HepG2 (cell line): ENCODE results near the gene SSTR5. TPM values are rescaled to one million over a fixed set of nuclear protein-coding genes. Genes with fewer than 3 reads are reported as not detected.

Experiments used
- MIER2 ChIP-seq: IDR thresholded peaks from 2 replicates; pipeline ENCODE4 v1.6.1; 2016; ENCODE audit warnings: missing biosample characterization, missing genetic modification reagents
- RBM22 ChIP-seq: fragments of 200-400 bp; formaldehyde crosslinking; optimal IDR thresholded peaks from 2 replicates; pipeline ENCODE3; 2017; ENCODE audit warnings: mild to moderate bottlenecking, low read length, moderate library complexity
- SATB2 ChIP-seq: sonication (generic); formaldehyde crosslinking; IDR thresholded peaks from 2 replicates; pipeline ENCODE4 v1.5.0; 2020; ENCODE audit warnings: missing genetic modification reagents
- SCMH1 ChIP-seq: sonication (generic); formaldehyde crosslinking; IDR thresholded peaks from 2 replicates; pipeline ENCODE4 v1.9.0; 2021; ENCODE audit warnings: missing genetic modification reagents, mild to moderate bottlenecking, borderline replicate concordance
- ZNF20 ChIP-seq: sonication (generic); formaldehyde crosslinking; IDR thresholded peaks from 2 replicates; pipeline ENCODE4 v1.4.0; 2020; ENCODE audit warnings: mild to moderate bottlenecking, moderate library complexity, missing genetic modification reagents
- ZNF33B ChIP-seq: sonication (generic); formaldehyde crosslinking; IDR thresholded peaks from 2 replicates; pipeline ENCODE4 v1.5.1; 2020; ENCODE audit warnings: mild to moderate bottlenecking, missing genetic modification reagents
- ZNF44 ChIP-seq: sonication (generic); formaldehyde crosslinking; IDR thresholded peaks from 2 replicates; pipeline ENCODE4 v1.5.1; 2020; ENCODE audit warnings: mild to moderate bottlenecking, missing genetic modification reagents
- ZNF451 ChIP-seq: sonication (generic); formaldehyde crosslinking; IDR thresholded peaks from 2 replicates; pipeline ENCODE4 v1.5.0; 2020; ENCODE audit warnings: mild to moderate bottlenecking, missing genetic modification reagents
- polyA plus RNA-seq, 8 experiments: library from polyadenylated mRNA; depleted of rRNA in 3 of 8; stranded (reverse) in 7 of 8; unstranded in 1 of 8; fragments of >200 nt; fragmentation: Illumina TruSeq in 4 of 8; extraction: Trizol in 4 of 8; gene quantifications; 2 replicates each; pipeline versions ENCODE4 v1.2.1 to v1.2.3, GENCODE V29; 2011 to 2016; ENCODE audit warnings: low read depth in 4 of 8, missing spikeins in 1 of 8, mixed read lengths in 1 of 8; ENCODE audit not compliant: insufficient read depth in 1 of 8
- total RNA-seq, 5 experiments: library from RNA; depleted of rRNA; stranded (reverse); fragments of >200 nt; fragmentation: Illumina TruSeq; extraction: Trizol; gene quantifications; 2 replicates each; pipeline ENCODE4 v1.2.3, GENCODE V29; 2016; ENCODE audit warnings: low read depth in 1 of 5
- TF ChIP-seq, protein P1 (sequence below): sonication (generic); formaldehyde crosslinking; IDR thresholded peaks from 2 replicates; pipeline ENCODE4 v1.4.0; 2020; ENCODE audit warnings: low read depth, mild to moderate bottlenecking, missing genetic modification reagents
- TF ChIP-seq, protein P2 (sequence below): sonication (generic); formaldehyde crosslinking; IDR thresholded peaks from 2 replicates; pipeline ENCODE4 v1.5.1; 2020; ENCODE audit warnings: missing genetic modification reagents, mild to moderate bottlenecking, borderline replicate concordance
- TF ChIP-seq, protein P3 (sequence below): sonication (generic); formaldehyde crosslinking; IDR thresholded peaks from 2 replicates; pipeline ENCODE4 v1.8.0; 2022; ENCODE audit warnings: missing genetic modification reagents, mild to moderate bottlenecking, inconsistent platforms, borderline replicate concordance

The SSTR5 gene
- total and polyA plus RNA-seq, 2 of the 13 experiments (the other 11 are each of a cell fraction or from before 2014, with no cell fraction given): 0.20 to 0.49 TPM

DNA sequence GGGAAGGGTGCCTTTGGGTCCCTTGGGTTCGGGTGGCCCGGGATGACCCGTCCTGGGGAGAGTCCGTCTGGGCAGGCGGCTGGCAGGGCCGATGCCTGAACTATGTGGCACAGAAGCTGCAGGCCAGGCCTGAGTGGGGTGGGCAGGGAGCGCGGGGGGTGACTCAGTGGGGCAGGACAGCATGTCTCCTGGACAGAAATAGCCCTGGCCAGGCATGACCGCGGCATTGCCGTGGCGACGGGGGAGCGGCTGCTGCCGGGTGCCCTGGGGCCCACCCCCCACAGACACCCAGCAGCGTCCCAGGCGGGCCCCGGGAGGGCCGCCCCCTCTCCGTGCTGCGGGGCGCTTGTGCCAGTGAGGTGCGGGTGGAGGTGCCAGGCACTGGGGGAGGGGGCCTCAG lies 25.3 kb downstream of the SSTR5 start (continued):
- TF ChIP-seq ZNF33B (CRISPR knock-in tag): no peak
- TF ChIP-seq SATB2: no peak
- TF ChIP-seq ZNF44 (CRISPR knock-in tag): no peak
- no peak for TF ChIP-seq MIER2 (CRISPR knock-in tag)
- TF ChIP-seq, protein P1, sequence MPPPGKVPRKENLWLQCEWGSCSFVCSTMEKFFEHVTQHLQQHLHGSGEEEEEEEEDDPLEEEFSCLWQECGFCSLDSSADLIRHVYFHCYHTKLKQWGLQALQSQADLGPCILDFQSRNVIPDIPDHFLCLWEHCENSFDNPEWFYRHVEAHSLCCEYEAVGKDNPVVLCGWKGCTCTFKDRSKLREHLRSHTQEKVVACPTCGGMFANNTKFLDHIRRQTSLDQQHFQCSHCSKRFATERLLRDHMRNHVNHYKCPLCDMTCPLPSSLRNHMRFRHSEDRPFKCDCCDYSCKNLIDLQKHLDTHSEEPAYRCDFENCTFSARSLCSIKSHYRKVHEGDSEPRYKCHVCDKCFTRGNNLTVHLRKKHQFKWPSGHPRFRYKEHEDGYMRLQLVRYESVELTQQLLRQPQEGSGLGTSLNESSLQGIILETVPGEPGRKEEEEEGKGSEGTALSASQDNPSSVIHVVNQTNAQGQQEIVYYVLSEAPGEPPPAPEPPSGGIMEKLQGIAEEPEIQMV (CRISPR knock-in tag): no peak
- TF ChIP-seq RBM22: no peak
- TF ChIP-seq ZNF451 (CRISPR knock-in tag): no peak
- no peak for TF ChIP-seq ZNF20
- no peak for TF ChIP-seq SCMH1 (CRISPR knock-in tag)
- TF ChIP-seq, protein P2, sequence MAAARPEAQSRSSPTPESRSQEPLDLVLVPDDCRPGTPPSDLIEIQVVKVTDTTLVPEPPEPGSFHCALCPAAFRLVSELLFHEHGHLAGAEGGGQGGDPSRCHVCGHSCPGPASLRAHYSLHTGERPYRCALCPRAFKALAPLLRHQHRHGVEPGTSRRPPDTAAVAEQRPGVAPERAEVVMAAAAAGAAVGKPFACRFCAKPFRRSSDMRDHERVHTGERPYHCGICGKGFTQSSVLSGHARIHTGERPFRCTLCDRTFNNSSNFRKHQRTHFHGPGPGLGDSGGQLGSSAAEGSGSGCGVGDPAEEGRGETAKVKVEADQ: no peak
- TF ChIP-seq, protein P3, sequence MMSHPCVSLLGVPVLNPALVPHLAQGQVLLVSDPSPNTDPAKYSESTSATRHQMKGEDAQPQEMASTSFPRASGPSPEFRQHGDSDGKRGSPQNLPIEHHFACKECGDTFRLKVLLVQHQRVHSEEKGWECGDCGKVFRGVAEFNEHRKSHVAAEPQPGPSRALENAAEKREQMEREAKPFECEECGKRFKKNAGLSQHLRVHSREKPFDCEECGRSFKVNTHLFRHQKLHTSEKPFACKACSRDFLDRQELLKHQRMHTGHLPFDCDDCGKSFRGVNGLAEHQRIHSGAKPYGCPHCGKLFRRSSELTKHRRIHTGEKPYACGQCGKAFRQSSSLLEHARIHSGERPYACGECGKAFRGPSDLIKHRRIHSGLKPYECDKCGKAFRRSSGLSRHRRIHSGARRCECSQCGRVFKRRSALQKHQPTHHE (CRISPR knock-in tag): no peak
